Astrocyte (in vitro differentiated cells and primary cell): ENCODE measurements around the gene DIAPH3.

Experiments used
- CTCF ChIP-seq: IDR thresholded peaks from 2 replicates; pipeline ENCODE4 v1.5.1; 2011; ENCODE audit warnings: low read depth, mild to moderate bottlenecking, inconsistent platforms, low read length, moderate library complexity; ENCODE audit not compliant: insufficient read depth
- EZH2 ChIP-seq: IDR thresholded peaks from 2 replicates; pipeline ENCODE4 v1.6.1; 2012; ENCODE audit warnings: mild to moderate bottlenecking, low read length, inconsistent platforms; ENCODE audit not compliant: insufficient read depth

DNA sequence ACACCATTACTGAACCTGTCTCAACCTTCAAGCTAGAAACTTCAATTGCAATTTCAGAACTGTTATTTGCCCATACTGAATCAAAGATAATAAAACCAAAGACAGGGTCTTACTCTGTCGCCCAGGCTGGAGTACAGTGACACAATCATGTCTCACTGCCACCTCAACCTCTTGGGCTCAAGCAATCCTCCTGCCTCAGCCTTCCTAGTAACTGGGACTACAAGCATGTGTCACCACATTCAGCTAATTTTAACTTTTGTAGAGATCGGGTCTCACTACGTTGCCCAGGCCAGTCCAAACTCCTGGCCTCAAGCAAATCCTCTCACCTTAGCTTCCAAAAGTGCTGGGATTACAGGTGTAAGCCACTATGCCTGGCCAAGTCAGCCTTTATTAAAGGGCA lies 143.4 kb downstream of the DIAPH3 start:
- no peak for TF ChIP-seq CTCF
- TF ChIP-seq EZH2 = no peak
